ENCODE measurements around the gene ZNF85.
A peak's percentile ranks its signal among the peaks of the same experiment; 100 is the strongest.
"Not testable (repeated sequence)": the region's sequence is repeated elsewhere in the genome, so short reads cannot be mapped to it uniquely, and the experiment has no call there.

The ZNF85 gene

GRCh38 chr19:20923077-20923871, at the start of gene ZNF85:
Gene ZNF85, plus strand, starts transcription at chr19:20923251. Its CDS starts 150 bp downstream, at chr19:20923401.
- peak; percentile 84 for DNase-seq (ENCODE audit: low spot score)

- DNase-seq (ENCODE audit: low spot score) = no peak
Measured at GRCh38 chr19:20879501-20879900, 43.5 kb upstream of the ZNF85 start.

- no peak for DNase-seq (ENCODE audit: low spot score)
Measured at GRCh38 chr19:20912973-20913372, 10.1 kb upstream of the ZNF85 start.

GRCh38 chr19:20925481-20925880, 2.4 kb downstream of the ZNF85 start:
- no peak for DNase-seq (ENCODE audit: low spot score)

- DNase-seq (ENCODE audit: low spot score) = no peak
Measured at GRCh38 chr19:20926796-20927195, 3.7 kb downstream of the ZNF85 start.

- DNase-seq (ENCODE audit: low spot score) = no peak
Measured at GRCh38 chr19:20928371-20928770, 5.3 kb downstream of the ZNF85 start.

GRCh38 chr19:20936322-20936947, 13.4 kb downstream of the ZNF85 start:
- not testable (repeated sequence) for DNase-seq (ENCODE audit: low spot score)

- not testable (repeated sequence) for DNase-seq (ENCODE audit: low spot score)
Measured at GRCh38 chr19:20952561-20953095, 29.6 kb downstream of the ZNF85 start.

- DNase-seq (ENCODE audit: low spot score) = no peak
Measured at GRCh38 chr19:20964798-20965197, 41.7 kb downstream of the ZNF85 start.

GRCh38 chr19:20968092-20968491, 45.0 kb downstream of the ZNF85 start:
- no peak for DNase-seq (ENCODE audit: low spot score)

GRCh38 chr19:20969498-20969897, 46.4 kb downstream of the ZNF85 start:
- DNase-seq (ENCODE audit: low spot score) = no peak

- DNase-seq (ENCODE audit: low spot score) = no peak
Measured at GRCh38 chr19:20969898-20970297, 46.8 kb downstream of the ZNF85 start.

- not testable (repeated sequence) for DNase-seq (ENCODE audit: low spot score)
Measured at GRCh38 chr19:20992788-20993187, 69.7 kb downstream of the ZNF85 start.

GRCh38 chr19:20999731-21000352, 76.8 kb downstream of the ZNF85 start:
- DNase-seq (ENCODE audit: low spot score) = peak; percentile 91

Measured in iPS-NIHi11 (cell line).